Panc1 (cell line): ENCODE results near the gene PPEF1.

ENCODE experiments used
- CTCF ChIP-seq: fragments of 450-650 bp; IDR thresholded peaks from 2 replicates; pipeline ENCODE4 v1.5.1; 2017; ENCODE audit warnings: mild to moderate bottlenecking
- POLR2AphosphoS5 ChIP-seq: IDR thresholded peaks from 2 replicates; pipeline ENCODE4 v1.6.1; 2012; ENCODE audit warnings: mild to moderate bottlenecking, low read depth, low read length, moderate library complexity

GRCh38 chrX:18871970-18872369 is 164.5 kb downstream of the PPEF1 start:
- TF ChIP-seq POLR2AphosphoS5, result no peak
- TF ChIP-seq CTCF, result no peak
